ENCODE measurements around the gene MCRIP2.

The MCRIP2 gene

DNA sequence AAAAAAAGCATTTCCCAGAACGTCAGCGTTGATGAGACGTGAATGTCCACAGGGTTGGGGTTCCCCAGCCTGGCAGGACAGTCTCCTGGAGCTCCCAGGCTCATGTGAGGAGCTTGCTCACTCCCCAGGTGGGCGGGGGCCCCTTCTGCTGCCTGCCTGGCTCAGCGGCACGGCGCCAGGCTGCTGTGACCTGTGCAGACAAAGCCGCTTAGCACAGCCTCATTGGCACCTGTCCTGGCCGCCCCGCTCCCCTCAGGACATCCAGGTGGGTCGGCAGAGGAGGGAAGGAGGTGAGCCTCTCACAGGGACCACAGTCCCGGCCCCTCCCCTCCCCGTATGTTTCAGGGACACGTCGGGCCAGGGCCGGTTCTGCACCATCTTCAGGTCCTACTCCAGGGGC is 23.8 kb upstream of the MCRIP2 start:
- DNase-seq: no peak

DNA sequence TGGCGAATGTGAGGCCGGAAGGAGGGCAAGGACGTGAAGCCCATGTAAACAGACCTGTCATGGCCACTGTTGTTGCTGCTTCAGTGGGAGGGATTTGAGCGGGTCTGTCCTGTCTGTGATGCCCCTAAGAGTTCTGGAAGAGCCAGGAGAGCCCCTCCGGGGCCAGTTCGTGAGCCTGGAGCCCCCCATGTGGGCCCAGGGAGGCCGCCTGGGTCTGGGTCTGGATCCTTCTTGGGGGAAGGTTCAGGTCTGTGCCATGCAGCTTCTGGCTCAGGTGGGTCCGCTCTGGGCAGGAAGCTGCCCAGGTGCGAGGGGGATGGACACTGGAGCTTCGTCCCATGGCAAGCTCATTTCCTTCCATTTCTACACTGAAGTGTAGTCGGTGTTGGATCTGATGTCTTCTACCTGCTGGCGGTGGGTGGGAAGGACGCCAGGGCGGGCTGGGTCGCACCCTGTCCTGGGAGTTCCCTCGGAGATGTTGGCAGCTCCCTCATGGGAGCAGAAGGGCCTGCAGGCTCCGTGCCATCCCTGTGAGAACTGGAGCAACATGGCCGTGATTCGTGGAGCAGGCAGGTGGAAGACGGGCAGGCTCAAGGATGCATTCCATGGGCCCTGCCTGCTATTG is 22.0 kb upstream of the MCRIP2 start:
- DNase-seq: no peak

GRCh38 chr16:620700-621525 is 20.7 kb upstream of the MCRIP2 start:
- no peak for DNase-seq

GRCh38 chr16:621526-622105 is 20.0 kb upstream of the MCRIP2 start:
- DNase-seq: no peak

DNA sequence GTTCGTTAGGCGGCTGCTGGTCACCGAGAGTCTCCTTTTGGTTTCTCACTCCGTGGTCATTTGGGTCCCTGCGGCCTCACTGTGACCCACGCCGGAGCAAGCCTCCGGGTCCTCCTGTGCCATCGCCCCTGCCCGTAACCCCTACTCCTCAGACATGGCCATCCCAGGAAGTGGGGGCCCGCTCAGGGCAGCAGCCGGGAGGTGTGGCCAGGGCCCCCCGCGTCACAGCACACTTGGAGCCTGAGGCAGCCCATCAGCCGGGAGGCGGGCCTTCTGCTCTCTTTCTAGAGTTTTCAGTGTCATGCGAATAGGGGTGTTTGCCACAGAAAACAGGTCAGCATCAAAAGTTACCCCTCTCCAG is 18.7 kb upstream of the MCRIP2 start:
- DNase-seq: no peak

GRCh38 chr16:624526-625070 is 17.0 kb upstream of the MCRIP2 start:
- DNase-seq: no peak

DNA sequence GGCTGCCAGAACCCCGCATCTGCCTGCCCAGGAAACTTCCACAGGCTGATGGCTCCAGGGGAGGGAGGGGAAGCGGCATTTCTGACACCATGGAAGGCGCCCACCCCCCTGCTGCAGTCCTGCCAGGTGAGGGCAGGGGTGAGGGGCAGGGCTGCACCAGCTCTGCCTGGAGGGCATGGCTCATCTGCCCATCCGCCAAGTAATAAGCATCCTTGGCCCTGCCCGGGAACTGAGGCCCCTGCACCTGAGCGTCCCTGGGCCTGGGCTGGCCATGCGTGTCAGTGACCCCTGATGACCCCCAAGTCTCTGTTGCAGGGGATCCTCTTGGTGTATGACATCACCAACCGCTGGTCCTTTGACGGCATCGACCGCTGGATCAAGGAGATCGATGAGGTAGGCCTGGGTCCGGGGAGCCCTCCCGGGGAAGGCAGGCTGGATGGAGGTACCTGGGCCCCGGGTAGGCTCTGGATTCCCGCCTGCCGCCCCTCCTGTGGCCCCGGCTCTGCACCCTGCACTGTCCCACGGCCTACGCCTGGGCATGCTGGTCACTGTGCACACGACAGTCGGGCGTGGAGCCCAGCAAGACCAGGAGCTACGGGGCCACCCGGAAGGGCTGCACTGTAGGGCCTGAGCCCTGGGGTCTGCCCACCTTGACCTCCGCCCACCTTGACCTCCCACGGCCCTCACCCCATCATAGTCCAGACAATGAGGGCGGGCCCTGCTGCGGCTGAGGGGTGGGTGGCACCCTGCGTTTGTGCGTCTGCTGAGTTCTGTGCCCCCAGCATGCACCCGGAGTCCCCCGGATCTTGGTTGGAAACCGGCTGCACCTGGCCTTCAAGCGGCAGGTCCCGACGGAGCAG is 16.3 kb upstream of the MCRIP2 start:
- DNase-seq: no peak

GRCh38 chr16:625977-626765 is 15.5 kb upstream of the MCRIP2 start:
- no peak for DNase-seq

DNA sequence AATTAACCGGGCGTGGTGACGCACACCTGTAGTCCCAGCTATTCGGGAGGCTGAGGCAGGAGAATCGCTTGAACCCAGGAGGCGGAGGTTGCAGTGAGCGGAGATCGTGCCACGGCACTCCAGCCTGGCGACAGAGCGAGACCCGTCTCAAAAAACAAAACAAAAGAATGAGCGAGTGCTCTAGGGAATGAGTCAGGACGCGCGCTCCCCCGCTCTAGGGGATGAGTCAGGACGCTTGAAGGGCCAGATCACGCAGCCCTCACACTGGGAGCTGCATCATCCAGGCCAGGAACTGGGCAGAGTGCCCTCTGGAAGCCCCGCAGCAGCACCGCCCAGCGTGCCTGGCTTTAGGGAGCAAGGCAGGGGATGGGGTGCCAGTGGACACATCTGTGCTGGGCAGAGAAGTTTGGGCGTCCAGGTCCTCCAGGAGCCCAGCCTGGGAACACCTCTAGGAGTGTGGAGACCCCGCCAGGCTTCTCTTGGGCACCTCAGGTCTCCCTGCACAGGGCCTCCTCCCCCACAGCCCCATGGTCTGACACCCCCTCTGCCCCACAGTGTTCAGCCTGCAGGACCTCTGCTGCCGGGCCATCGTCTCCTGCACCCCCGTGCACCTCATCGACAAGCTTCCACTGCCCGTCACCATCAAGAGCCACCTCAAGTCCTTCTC is 14.7 kb upstream of the MCRIP2 start:
- DNase-seq: no peak

- no peak for DNase-seq
Measured at GRCh38 chr16:627454-628239, 14.0 kb upstream of the MCRIP2 start.

- DNase-seq: no peak
Measured at GRCh38 chr16:628321-629061, 13.1 kb upstream of the MCRIP2 start.

DNA sequence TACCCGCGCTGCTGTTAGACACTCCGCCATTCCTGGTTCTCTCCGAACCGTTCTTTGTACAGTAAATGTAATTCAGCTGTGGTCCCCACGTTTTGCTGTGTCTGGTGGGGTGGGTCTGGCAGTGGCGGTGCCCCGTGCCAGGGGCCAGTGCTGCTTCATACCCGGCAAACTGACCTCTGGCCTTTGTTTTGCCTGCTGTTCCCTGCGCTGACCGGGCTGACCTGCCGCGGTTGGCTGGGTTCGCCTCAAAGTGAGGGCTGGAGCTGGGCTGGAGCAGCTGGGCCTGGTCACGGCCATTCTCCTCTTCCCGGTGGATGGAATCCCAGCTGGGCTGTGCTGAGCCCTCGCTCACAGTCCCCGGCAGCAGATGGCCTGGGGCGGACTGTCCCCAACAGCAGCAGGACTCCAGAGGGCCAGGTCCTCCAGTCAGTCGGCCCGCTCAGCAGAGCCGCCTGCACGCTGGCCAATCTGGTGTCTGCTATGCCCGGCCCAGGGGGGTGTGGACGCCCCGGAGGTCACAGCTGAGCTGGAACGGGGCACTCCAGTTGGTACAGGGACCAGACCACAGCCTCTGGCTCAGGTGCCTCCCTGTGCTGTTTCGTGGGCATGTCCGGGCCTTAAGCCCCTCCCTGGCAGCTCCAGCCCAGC is 12.3 kb upstream of the MCRIP2 start:
- DNase-seq: no peak

DNA sequence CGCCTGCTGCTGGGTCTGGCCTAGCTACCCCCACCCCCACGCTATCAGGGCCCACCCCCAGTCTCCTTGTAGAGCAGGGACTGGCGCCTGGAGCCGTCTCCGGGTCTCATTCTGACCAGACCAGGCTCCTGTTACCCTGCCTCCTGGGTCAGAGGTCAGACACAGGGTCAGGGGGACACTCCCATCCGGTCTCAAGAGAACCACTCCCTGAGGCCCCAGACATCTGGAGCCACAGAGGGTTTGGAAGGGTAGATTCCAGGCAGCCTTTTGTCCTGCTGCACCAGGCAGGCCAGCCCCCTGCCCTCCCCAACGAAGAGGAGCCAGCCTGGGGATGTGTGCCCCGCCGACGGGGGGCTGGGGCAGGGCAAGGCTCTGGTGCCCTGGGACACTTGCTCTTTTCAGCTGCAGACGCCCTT is 11.8 kb upstream of the MCRIP2 start:
- DNase-seq: no peak

GRCh38 chr16:630249-630814 is 11.3 kb upstream of the MCRIP2 start:
- DNase-seq: no peak

GRCh38 chr16:630815-631405 is 10.7 kb upstream of the MCRIP2 start, which contains the start of gene WFIKKN1:
Gene WFIKKN1 (plus strand): TSS chr16:630985. CDS start chr16:631254, 269 bp downstream.
- DNase-seq: no peak

DNA sequence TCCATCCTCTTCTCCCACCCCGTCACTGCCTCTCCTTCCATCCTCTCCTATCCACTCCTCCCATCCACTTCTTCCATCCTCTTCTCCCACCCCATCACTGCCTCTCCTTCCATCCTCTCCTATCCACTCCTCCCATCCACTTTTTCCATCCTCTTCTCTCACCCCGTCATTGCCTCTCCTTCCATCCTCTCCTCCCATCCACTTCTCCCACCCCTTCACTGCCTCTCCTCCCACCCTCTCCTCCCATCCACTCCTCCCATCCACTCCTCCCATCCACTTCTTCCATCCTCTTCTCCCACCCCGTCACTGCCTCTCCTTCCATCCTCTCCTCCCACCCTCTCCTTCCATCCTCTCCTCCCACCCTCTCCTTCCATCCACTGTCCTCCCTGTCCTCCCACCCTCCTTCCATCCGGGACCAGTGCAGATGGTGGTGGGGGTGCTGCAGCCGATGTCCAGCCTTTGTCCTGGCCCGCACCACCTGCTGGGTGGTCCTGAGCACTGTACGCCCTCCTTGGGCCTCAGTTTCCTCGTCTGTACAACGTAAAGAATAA is 9.7 kb upstream of the MCRIP2 start:
- no peak for DNase-seq

- DNase-seq: no peak
Measured at GRCh38 chr16:632486-633335, 8.9 kb upstream of the MCRIP2 start.
